ENCODE measurements around the gene LIN37.
"Not testable (repeated sequence)": the region's sequence is repeated elsewhere in the genome, so short reads cannot be mapped to it uniquely, and the experiment has no call there.

LIN37 gene

GRCh38 chr19:35790981-35791813 lies 42.8 kb downstream of the LIN37 start:
- no peaks in the 10 kb centered on the region for H3K36me3 Mint-ChIP-seq
- ATAC-seq (peak; percentile 43), DNase-seq (ENCODE audit: low spot score in 2 of 2) (no peak)
- no peak overlapping the region for H3K27ac Mint-ChIP-seq
- no peak overlapping the region for H3K4me3 Mint-ChIP-seq
- no peaks in the 10 kb centered on the region for H3K9me3 Mint-ChIP-seq
- H3K4me1 Mint-ChIP-seq, result peaks cover under 1% of the 10 kb centered on the region

GRCh38 chr19:35791814-35792279 lies 43.5 kb downstream of the LIN37 start:
- DNase-seq (ENCODE audit: low spot score in 2 of 2), result no peak

DNA sequence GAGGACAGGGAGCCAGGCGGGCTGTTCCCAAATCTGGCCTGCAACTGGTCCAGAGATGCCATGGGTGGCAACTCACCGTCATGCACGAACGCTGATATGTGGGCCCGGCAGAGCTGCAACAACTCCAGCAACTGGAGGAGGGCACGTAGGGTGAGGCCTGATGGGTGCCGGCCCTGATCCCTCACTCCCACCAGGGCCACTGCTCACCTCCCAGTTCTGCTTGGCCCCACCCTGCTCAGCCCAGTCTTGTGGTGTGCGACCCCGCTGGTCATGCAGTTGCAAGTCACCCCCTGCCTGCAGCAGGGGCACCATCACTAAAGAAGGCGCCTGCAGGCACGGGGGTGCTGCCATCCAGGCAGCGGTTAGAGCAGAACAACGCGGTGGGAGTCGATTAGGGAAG lies 43.9 kb downstream of the LIN37 start:
- Mint-ChIP-seq H3K9me3 (no peaks in the 10 kb centered on the region), H3K4me1 (peaks cover 11% of the 10 kb centered on the region), H3K4me3 (no peak overlapping the region), H3K27ac (no peak overlapping the region), H3K36me3 (no peaks in the 10 kb centered on the region)
- no peak for ATAC-seq
- DNase-seq (ENCODE audit: low spot score in 2 of 2), result no peak

More at GRCh38 chr19:35791814-35792279, 43.5 kb downstream of the LIN37 start:
- Mint-ChIP-seq H3K4me1 (peaks cover 7% of the 10 kb centered on the region), H3K9me3 (no peaks in the 10 kb centered on the region), H3K27ac (no peak overlapping the region), H3K4me3 (no peak overlapping the region), H3K36me3 (no peaks in the 10 kb centered on the region)
- ATAC-seq, result no peak

GRCh38 chr19:35792888-35793287 lies 44.5 kb downstream of the LIN37 start:
- no peak for ATAC-seq
- Mint-ChIP-seq H3K4me3 (no peak overlapping the region), H3K4me1 (peaks cover 11% of the 10 kb centered on the region), H3K9me3 (no peaks in the 10 kb centered on the region), H3K36me3 (no peaks in the 10 kb centered on the region), H3K27ac (peak overlapping the region; percentile 8)
- no peak for DNase-seq (ENCODE audit: low spot score in 2 of 2)

GRCh38 chr19:35793381-35794165 lies 45.2 kb downstream of the LIN37 start:
- H3K36me3 Mint-ChIP-seq, result no peaks in the 10 kb centered on the region
- ATAC-seq, result no peak
- peaks cover 11% of the 10 kb centered on the region for H3K4me1 Mint-ChIP-seq
- no peak overlapping the region for H3K27ac Mint-ChIP-seq
- H3K4me3 Mint-ChIP-seq, result no peak overlapping the region
- H3K9me3 Mint-ChIP-seq, result no peaks in the 10 kb centered on the region
- DNase-seq (ENCODE audit: low spot score in 2 of 2), result no peak

- H3K4me1 Mint-ChIP-seq, result peaks cover 11% of the 10 kb centered on the region
These were observed 47.2 kb downstream of the LIN37 start for GRCh38 chr19:35795564-35795963.

DNA sequence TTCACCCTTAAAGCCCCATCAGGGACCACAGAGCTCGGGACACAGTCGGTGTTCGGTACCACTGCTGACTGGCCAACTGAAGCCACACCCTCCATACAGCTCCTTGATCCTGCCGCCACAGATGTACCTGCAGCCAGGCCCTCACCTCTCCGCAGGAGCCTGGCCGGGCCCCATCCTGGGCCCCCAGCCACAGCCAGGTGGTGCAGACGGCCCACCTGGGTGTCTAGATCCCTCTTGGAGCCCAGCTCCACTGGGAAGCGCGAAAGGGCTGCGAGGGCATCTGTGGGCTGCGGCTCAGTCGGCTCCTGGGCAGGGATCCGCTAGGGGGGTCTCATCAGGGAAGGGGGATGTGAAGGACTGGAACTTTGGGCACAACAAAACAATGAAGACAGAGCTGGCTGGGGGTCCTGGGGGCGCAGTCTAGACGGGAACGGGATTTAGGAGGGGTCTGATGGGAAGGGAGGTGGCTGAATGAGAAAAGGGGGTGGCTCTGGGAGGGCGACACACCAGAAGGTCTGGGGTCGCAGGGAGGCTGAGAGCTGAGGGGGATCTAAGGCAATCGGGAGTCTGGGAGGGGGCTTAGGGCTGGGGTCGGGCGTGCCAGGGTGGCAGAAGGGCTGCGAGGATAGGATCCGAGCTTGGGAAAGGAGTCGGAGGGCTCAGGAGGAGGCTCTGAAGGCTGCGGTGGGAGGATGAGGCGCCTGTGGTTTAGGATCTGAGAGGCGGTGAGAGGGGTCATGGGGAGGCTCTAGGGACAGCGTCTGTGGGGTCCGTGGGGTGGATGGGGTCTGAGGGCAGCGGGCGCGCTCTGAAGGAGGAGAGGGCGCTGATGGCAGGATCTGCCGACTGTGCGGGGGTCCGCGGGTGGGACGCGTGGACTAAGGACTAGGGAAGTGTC lies 48.5 kb downstream of the LIN37 start:
- DNase-seq (ENCODE audit: low spot score in 2 of 2), result no peak
- peak overlapping the region; percentile 30 for H3K4me3 Mint-ChIP-seq
- no peak for ATAC-seq
- no peak overlapping the region for H3K27ac Mint-ChIP-seq
- H3K9me3 Mint-ChIP-seq, result no peaks in the 10 kb centered on the region
- H3K36me3 Mint-ChIP-seq, result no peaks in the 10 kb centered on the region
- peaks cover 11% of the 10 kb centered on the region for H3K4me1 Mint-ChIP-seq

More at GRCh38 chr19:35795564-35795963, 47.2 kb downstream of the LIN37 start:
- not testable (repeated sequence) for H3K27ac Mint-ChIP-seq; H3K9me3 Mint-ChIP-seq; H3K36me3 Mint-ChIP-seq; ATAC-seq; H3K4me3 Mint-ChIP-seq; DNase-seq (ENCODE audit: low spot score in 2 of 2)

- Mint-ChIP-seq H3K36me3 (no peaks in the 10 kb centered on the region), H3K4me3 (peak overlapping the region; percentile 30), H3K27ac (no peak overlapping the region), H3K9me3 (no peaks in the 10 kb centered on the region), H3K4me1 (peaks cover 11% of the 10 kb centered on the region)
- no peak for DNase-seq (ENCODE audit: low spot score in 2 of 2)
- ATAC-seq, result peak; percentile 50
These were observed 49.3 kb downstream of the LIN37 start for GRCh38 chr19:35797663-35798062.

DNA sequence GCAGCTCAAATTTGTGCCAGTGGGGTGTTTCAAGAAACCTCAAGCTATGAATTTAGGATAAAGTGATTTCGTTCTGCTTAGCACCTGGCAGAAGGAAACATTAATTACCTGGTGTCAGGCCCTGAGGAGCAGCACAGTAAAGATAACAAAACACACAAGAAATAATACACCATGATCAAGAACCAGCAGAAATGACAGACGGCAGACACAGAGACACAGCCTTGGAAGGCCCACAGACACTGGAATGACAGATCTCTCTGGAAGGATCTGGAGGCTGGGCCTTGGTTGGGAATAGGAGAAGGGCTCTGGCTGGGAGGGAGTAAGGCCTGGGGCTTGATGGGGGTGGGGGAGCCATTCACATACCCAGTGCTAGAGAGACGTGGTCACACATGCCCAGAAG lies 53.5 kb downstream of the LIN37 start:
- no peak for ATAC-seq
- peaks cover 25% of the 10 kb centered on the region for H3K4me1 Mint-ChIP-seq

More for the DNA sequence above, 53.5 kb downstream of the LIN37 start:
- Mint-ChIP-seq H3K27ac (no peak overlapping the region), H3K9me3 (no peaks in the 10 kb centered on the region), H3K36me3 (no peaks in the 10 kb centered on the region), H3K4me3 (no peak overlapping the region)
- DNase-seq (ENCODE audit: low spot score in 2 of 2), result no peak

Measured in stimulated activated effector memory CD8-positive, alpha-beta T cell treated with anti-CD3 and anti-CD28 coated beads, Interleukin-12 subunit alpha, Interleukin-12 subunit beta, amount 100 ng/mL, for 72 hours (primary cell).